Measurements from ENCODE around the gene ZNF592.

Gene ZNF592

DNA sequence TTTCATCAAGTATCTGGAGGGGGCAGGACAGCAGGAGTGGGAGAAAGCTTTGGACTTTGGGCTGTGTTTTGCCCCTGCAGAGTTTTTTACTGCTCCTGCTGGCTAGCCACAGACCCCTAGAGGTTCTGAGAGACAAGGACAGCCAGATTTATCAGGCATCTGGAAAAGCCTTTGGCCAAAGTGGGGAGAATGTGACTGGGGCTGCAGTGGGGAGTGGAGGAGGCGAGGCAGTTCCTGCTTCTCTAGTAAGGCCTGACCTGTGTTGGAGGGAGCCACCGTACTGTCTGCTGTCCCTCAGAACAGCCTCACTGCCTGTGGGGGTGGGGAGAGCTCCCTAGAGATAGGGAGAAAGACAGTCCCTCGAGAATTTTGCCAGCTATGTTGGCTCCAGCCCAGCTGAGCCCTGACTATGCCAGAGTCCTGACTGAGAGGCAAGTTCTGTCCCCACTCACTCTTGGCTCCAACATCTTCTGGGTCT lies 70.9 kb downstream of the ZNF592 start:
- TF ChIP-seq, protein P1, sequence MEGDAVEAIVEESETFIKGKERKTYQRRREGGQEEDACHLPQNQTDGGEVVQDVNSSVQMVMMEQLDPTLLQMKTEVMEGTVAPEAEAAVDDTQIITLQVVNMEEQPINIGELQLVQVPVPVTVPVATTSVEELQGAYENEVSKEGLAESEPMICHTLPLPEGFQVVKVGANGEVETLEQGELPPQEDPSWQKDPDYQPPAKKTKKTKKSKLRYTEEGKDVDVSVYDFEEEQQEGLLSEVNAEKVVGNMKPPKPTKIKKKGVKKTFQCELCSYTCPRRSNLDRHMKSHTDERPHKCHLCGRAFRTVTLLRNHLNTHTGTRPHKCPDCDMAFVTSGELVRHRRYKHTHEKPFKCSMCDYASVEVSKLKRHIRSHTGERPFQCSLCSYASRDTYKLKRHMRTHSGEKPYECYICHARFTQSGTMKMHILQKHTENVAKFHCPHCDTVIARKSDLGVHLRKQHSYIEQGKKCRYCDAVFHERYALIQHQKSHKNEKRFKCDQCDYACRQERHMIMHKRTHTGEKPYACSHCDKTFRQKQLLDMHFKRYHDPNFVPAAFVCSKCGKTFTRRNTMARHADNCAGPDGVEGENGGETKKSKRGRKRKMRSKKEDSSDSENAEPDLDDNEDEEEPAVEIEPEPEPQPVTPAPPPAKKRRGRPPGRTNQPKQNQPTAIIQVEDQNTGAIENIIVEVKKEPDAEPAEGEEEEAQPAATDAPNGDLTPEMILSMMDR (IDR thresholded peaks at IDR 0.05; ENCODE audit: low read length, missing control alignments), result peak; percentile 23
- no peak for DNase-seq (ENCODE audit: low read depth)

DNA sequence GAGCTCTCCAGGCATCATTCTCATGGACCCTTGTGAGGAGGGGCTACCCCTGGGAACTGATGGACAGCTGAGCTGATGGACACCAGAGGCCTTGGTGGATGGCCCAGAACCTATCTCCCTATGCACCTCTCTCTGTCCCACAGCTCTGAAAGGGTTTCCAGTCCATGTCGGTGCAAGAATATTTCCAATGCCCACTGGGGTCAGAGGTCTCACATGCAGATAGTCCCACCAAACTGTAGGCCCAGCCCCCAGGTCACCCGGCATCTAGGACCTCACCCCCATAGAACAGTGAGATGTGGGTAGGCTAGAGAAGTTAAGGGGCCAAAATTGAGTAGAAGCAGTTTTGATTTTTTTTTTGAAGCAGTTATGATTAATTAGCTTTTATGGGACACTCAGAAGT lies 71.4 kb downstream of the ZNF592 start:
- TF ChIP-seq, protein P1 (IDR thresholded peaks at IDR 0.05; ENCODE audit: low read length, missing control alignments), result no peak
- no peak overlapping the region for H3K4me3 ChIP-seq (replicated peaks; ENCODE audit: low read depth, low read length)
- no peak for DNase-seq (ENCODE audit: low read depth)

More for the DNA sequence above, 70.9 kb downstream of the ZNF592 start:
- no peak overlapping the region for H3K4me3 ChIP-seq (replicated peaks; ENCODE audit: low read depth, low read length)

DNA sequence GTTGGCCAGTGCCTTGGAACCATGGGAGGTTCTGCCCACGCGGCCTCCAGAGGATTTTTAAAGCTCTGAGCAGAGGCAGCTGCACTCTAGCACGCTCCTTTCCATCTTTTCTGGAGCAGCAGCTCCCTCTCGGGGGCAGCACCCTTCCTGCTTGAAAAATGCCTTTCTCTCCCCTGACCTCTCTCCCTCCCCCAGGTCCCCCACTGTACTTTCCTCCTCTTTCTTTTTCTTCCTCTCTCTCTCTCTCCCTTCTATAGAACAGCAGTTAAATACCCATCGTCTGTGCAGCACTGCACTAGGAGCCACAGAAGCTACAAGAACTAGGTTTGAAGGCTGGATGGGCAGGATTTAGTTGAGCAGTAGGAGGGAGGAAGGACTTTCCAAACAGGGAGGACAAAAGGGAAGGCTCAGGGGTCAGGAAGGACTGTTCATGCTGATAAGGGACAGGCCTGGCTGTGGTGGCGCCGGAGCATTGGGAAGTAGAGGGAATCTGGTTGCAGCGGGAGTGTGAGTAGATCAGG lies 73.2 kb downstream of the ZNF592 start:
- TF ChIP-seq, protein P1 (IDR thresholded peaks at IDR 0.05; ENCODE audit: low read length, missing control alignments), result peak; percentile 39
- peak; percentile 60 for DNase-seq (ENCODE audit: low read depth)
- no peak overlapping the region for H3K4me3 ChIP-seq (replicated peaks; ENCODE audit: low read depth, low read length)

DNA sequence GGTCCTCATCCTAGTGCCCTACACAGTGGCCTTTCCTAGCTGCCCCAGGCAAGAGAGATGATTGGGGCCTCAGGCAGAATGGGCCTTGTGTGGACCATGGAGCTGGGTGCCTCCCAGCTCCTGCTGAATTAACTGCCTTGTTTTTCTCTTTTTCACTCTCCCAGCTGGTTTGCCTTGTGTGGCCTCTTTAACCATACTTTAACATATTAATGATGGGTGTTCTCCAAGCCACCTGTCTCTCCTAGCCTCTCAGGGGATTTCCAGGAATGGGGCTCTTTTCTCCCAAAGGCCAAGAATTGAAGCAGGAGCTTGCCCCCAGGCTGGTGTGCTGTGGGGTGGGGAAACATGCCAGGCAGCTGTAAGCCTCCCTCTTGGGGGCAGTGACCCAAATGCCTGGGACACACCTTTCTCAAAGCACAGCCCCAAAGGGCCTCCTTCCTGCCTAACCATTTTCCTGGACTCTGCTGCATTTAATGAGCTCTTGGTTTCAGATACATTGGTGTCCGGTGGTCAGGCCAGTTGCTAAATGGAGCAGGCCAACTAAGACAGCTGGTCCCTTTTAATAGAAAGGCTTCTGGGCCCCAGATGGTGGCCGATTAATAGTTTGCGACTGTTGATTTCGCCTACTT lies 74.4 kb downstream of the ZNF592 start:
- H3K4me3 ChIP-seq (replicated peaks; ENCODE audit: low read depth, low read length), result no peak overlapping the region
- no peak for DNase-seq (ENCODE audit: low read depth)
- TF ChIP-seq, protein P1 (IDR thresholded peaks at IDR 0.05; ENCODE audit: low read length, missing control alignments), result no peak

DNA sequence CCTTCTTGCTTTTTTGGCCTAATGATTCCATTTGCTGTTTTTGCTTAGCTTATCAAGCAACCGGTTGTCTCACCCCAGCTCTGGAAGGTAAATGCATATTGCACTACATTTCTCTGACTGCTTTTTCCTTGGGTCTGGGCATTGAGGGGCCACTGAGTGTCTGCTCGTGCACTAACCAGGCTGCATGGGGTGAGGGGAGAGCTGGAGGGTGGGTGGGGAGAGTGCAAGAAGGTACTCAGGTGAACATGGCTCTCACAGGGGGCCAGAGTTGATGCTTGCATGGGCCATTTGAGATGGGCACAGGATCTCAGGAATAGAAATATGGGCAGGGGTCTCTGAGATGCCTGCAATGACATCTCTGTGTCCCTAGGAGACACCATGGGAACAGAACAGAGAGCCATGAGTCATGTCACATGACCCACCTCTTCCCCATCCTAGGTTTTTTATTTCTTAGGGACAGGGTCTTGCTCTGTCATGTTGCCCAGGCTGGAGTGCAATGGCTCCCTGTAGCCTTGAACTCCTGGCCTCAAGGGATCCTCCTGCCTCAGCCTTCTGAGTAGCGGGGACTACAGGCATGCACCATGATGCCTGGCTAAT lies 75.0 kb downstream of the ZNF592 start:
- TF ChIP-seq, protein P1 (IDR thresholded peaks at IDR 0.05; ENCODE audit: low read length, missing control alignments), result no peak
- DNase-seq (ENCODE audit: low read depth), result no peak
- no peak overlapping the region for H3K4me3 ChIP-seq (replicated peaks; ENCODE audit: low read depth, low read length)

- peak; percentile 57 for DNase-seq (ENCODE audit: low read depth)
- TF ChIP-seq, protein P1 (IDR thresholded peaks at IDR 0.05; ENCODE audit: low read length, missing control alignments), result no peak
- H3K4me3 ChIP-seq (replicated peaks; ENCODE audit: low read depth, low read length), result no peak overlapping the region
Observed at GRCh38 chr15:84824260-84825007, 76.0 kb downstream of the ZNF592 start.

Measured in fibroblast of pulmonary artery (primary cell).